Hematopoietic multipotent progenitor cell treated with erythropoietin and hydrocortisone succinate and interleukin-3 and kit ligand, for 6 days (in vitro differentiated cells): ENCODE measurements around the gene ULK3.

ENCODE experiments used
- DNase-seq: peaks from one replicate; pipeline ENCODE4 v3.0.0-alpha.2; 2015

Gene ULK3

GRCh38 chr15:74798388-74799254 lies 44.3 kb downstream of the ULK3 start:
- DNase-seq, result no peak

GRCh38 chr15:74795966-74796625 lies 46.9 kb downstream of the ULK3 start:
- no peak for DNase-seq

- DNase-seq, result no peak
Measured at GRCh38 chr15:74794970-74795349, 48.0 kb downstream of the ULK3 start.

- DNase-seq, result no peak
Measured at GRCh38 chr15:74794248-74794969, 48.5 kb downstream of the ULK3 start.

DNA sequence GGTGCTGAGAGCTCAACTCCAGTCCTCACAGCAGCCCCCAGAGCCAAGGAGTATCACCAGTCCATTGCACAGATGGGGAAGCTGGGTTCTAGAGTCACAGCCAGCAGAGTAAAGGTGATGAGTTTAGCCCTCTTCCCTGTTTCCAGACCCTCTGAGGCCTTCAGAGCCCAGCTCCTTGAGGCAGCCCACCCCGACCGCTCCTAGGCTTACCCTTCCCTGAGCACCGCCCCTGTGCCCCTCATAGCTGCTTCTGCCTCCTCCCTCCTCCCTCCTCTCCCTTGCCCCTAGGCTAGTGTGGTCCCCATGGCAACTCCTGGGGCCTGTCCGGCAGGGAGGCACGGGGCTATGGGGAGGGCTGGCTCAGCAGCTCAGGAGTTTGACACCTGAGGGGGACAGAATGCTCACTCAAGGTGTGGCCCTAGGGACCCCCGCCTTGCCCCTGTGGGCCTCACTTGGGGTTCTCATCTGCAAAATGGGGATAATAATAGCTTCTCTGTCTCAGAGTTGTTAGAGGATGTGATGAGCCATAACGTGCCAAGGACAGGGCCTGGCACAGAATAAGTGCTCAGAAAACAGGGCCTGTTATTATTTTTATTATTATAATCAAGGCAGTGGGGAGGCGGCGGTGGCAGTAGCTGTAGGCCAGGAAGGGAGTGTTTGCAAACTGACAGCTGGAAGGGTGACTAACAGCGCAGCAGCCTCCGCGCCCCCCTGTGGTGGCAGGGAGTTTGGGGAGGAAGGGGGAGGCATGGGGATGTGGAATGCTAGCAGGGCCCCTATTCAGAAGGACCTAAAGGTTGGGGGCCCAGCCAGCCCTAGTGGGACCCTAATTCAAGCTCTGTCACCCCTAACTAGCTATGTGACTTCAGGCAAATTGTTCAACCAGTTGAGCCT lies 49.6 kb downstream of the ULK3 start:
- DNase-seq, result peak; percentile 77

GRCh38 chr15:74792227-74793016 lies 50.5 kb downstream of the ULK3 start:
- DNase-seq, result no peak

- DNase-seq, result no peak
Measured at GRCh38 chr15:74791667-74792066, 51.3 kb downstream of the ULK3 start.

DNA sequence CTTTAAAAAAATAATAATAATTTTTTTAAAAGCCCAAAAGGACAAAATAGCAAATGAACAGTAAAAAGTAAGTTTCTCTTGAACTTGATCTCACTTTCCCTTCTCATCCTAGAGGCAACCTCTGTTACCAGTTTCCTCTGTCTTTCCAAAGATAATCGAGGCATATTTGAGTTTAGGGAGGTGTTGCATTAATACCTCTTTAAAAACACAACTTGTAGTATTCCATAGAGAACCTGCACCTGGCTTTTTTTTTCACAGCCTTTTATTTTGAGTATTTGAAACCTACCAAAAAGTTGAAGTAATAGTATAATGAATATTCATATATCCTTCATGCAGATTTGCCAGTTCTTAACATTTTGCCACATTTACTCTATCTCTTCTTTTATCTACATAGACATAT lies 51.9 kb downstream of the ULK3 start:
- DNase-seq, result no peak

DNA sequence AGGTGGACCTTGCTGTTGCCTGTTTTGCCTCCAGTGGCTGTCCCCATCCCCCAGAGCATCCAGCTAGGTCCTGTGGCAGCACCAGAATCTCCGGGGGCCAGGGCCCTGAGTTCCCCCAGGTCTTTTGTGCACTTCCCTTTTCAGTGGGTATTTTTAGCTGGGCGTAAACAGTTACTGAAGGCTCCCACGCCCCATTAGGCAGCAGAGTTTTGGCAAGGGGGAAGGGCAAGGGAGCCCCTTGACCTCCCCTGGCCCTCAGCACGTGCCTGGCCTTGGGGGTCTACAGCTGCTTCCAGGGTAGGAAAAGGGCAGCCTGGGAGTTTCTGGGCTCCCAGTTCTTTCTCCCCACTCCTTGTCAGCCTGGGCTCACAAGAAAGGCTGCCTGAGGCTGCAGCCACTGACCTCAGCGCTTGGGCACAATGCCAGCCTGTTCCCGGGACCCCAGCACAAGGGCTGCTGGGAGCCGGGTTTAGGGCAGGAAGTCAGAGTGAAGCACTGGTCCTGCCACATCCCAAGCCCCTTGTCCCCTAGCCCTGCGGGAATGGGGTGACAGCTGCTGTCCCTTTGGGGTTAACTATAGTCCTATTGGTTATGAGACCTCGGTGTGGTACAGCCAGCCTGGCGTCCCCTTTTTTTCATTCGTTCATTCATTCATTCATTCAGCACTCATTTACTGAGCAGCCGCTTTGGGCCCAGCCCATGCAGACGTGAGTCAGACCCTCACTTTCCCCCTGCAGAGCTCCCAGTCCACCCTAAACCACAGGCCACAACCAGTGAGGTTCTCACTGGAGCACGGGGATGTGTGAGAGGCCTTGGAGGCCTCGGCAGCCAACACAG lies 52.7 kb downstream of the ULK3 start:
- DNase-seq, result peak; percentile 80

- no peak for DNase-seq
Measured at GRCh38 chr15:74789741-74790079, 53.2 kb downstream of the ULK3 start.

- DNase-seq, result peak; percentile 48
Measured at GRCh38 chr15:74789171-74789631, 53.8 kb downstream of the ULK3 start.

GRCh38 chr15:74788683-74789151 lies 54.2 kb downstream of the ULK3 start:
- DNase-seq, result peak; percentile 65

DNA sequence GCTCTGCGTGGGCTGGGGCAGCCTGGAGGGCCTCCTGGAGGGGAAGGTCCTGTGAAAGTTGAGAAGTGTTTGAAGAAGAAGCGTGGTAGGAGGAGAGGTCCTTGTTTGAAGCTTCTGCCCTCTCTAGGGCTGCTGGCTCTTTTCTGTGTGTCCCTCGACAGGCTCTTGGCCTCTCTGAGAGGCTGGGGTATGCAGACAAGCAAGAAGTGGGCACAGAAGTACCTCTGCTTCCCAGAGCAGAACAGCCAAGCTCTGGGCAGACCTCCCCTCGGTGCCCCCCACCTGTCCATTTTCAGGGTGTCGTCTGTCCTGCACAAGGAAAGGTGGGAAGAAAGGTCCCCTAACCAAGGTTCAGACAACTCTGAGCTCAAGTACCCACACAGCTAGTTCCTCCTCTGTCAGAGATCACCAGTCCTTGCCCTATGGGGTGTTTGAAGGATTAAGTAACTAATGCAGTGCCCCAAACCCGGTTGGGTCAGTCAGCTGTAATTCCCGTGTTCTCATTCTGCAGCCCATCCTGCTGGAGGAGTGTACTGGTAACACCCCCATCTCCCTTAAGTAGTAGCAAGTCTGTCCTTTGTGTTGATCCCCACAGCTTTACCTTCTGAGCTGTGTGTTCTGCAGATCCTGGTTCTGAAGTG lies 54.8 kb downstream of the ULK3 start:
- peak; percentile 42 for DNase-seq

GRCh38 chr15:74787251-74788041 lies 55.5 kb downstream of the ULK3 start:
- DNase-seq, result peak; percentile 97

GRCh38 chr15:74786551-74787165 lies 56.3 kb downstream of the ULK3 start:
- peak; percentile 60 for DNase-seq
